NCI-H2227 (cell line): Measurements from ENCODE around the gene INSYN2B.

Source experiments
- DNase-seq: peaks from one replicate; lab custom pipeline; 2025; ENCODE audit not compliant: unreplicated experiment; lab: John Stamatoyannopoulos, UW

INSYN2B gene

GRCh38 chr5:169934990-169935389 lies 45.3 kb downstream of the INSYN2B start:
- DNase-seq = no peak

GRCh38 chr5:169933616-169934015 lies 46.7 kb downstream of the INSYN2B start:
- DNase-seq = no peak

GRCh38 chr5:169933127-169933526 lies 47.2 kb downstream of the INSYN2B start:
- DNase-seq = no peak

- DNase-seq = no peak
Measured at GRCh38 chr5:169923988-169924387, 56.3 kb downstream of the INSYN2B start.

- no peak for DNase-seq
Measured at GRCh38 chr5:169922474-169922873, 57.8 kb downstream of the INSYN2B start.

GRCh38 chr5:169921949-169922348 lies 58.3 kb downstream of the INSYN2B start:
- no peak for DNase-seq

GRCh38 chr5:169921384-169921783 lies 58.9 kb downstream of the INSYN2B start:
- no peak for DNase-seq

GRCh38 chr5:169920474-169920873 lies 59.8 kb downstream of the INSYN2B start:
- DNase-seq = no peak

GRCh38 chr5:169918228-169918627 lies 62.1 kb downstream of the INSYN2B start:
- no peak for DNase-seq

GRCh38 chr5:169917500-169917899 lies 62.8 kb downstream of the INSYN2B start:
- no peak for DNase-seq

GRCh38 chr5:169914766-169915165 lies 65.5 kb downstream of the INSYN2B start:
- DNase-seq = no peak

- no peak for DNase-seq
Measured at GRCh38 chr5:169913479-169913878, 66.8 kb downstream of the INSYN2B start.

GRCh38 chr5:169911448-169912212 lies 68.7 kb downstream of the INSYN2B start:
- DNase-seq = no peak

GRCh38 chr5:169910393-169910792 lies 69.9 kb downstream of the INSYN2B start:
- DNase-seq = no peak

GRCh38 chr5:169909945-169910344 lies 70.3 kb downstream of the INSYN2B start:
- no peak for DNase-seq

- DNase-seq = no peak
Measured at GRCh38 chr5:169908864-169909263, 71.4 kb downstream of the INSYN2B start.

GRCh38 chr5:169906745-169907649 lies 73.3 kb downstream of the INSYN2B start:
- DNase-seq = peak; percentile 63

GRCh38 chr5:169905017-169905416 lies 75.3 kb downstream of the INSYN2B start:
- DNase-seq = no peak

GRCh38 chr5:169904508-169904907 lies 75.8 kb downstream of the INSYN2B start:
- DNase-seq = no peak

GRCh38 chr5:169904059-169904458 lies 76.2 kb downstream of the INSYN2B start:
- no peak for DNase-seq

GRCh38 chr5:169901896-169902295 lies 78.4 kb downstream of the INSYN2B start:
- no peak for DNase-seq

GRCh38 chr5:169897481-169897880 lies 82.8 kb downstream of the INSYN2B start:
- DNase-seq = no peak
